ENCODE results near the gene SSU72. TPM values are rescaled to one million over a fixed set of nuclear protein-coding genes. Genes with fewer than 3 reads are reported as not detected.

SSU72 gene
- total RNA-seq, 4 donors from 2014 or later: 204 to 294 (median 241) TPM

- TF ChIP-seq CTCF (IDR thresholded peaks at IDR 0.05) (no peak), POLR2A (IDR thresholded peaks at IDR 0.05) (no peak)
- WGBS, 2 donors: 64 to 67% methylated on average over 17 to 18 of the region's 18 CpGs
- DNase-seq: no peak
- H3K36me3 ChIP-seq: no peaks in the 10 kb centered on the region
- peaks cover 10 to 30% of the 10 kb centered on the region in 2 donors for H3K4me1 ChIP-seq
- H3K27ac ChIP-seq: no peak overlapping the region
- no peaks in the 10 kb centered on the region for H3K27me3 ChIP-seq
- H3K4me3 ChIP-seq (replicated peaks in 1 of 3): no peak overlapping the region
- no peaks in the 10 kb centered on the region for H3K9me3 ChIP-seq
- intact Hi-C loops (cut with DNase I): no loop called here
Observed at GRCh38 chr1:1602304-1602967, 27.8 kb upstream of the SSU72 start.

GRCh38 chr1:1601564-1602303 is 27.1 kb upstream of the SSU72 start:
- intact Hi-C loops (cut with DNase I): no loop called here
- no peak overlapping the region for H3K27ac ChIP-seq

GRCh38 chr1:1600861-1601563 is 26.3 kb upstream of the SSU72 start:
- Histone ChIP-seq H3K4me3 (replicated peaks in 1 of 3) (no peak overlapping the region), H3K36me3 (no peaks in the 10 kb centered on the region), H3K27ac (no peak overlapping the region), H3K27me3 (no peaks in the 10 kb centered on the region), H3K4me1 (peaks cover 10 to 35% of the 10 kb centered on the region in 2 donors), H3K9me3 (no peaks in the 10 kb centered on the region)
- DNase-seq: no peak
- TF ChIP-seq CTCF (IDR thresholded peaks at IDR 0.05) (no peak), POLR2A (IDR thresholded peaks at IDR 0.05) (no peak)
- WGBS, 2 donors: 67% methylated on average over 12 of the region's 22 CpGs; no CpG with 5 or more reads in 1 of the 2 donors
- intact Hi-C loops (cut with DNase I): no loop called here

More at GRCh38 chr1:1601564-1602303, 27.1 kb upstream of the SSU72 start:
- TF ChIP-seq POLR2A (IDR thresholded peaks at IDR 0.05) (no peak), CTCF (IDR thresholded peaks at IDR 0.05) (no peak)
- Histone ChIP-seq H3K4me1 (peaks cover 10 to 35% of the 10 kb centered on the region in 2 donors), H3K27me3 (no peaks in the 10 kb centered on the region), H3K9me3 (no peaks in the 10 kb centered on the region), H3K4me3 (replicated peaks in 1 of 3) (no peak overlapping the region), H3K36me3 (no peaks in the 10 kb centered on the region)
- DNase-seq: no peak
- 86 to 88% methylated on average over 8 to 12 of the region's 15 CpGs for WGBS, 2 donors

- peak within 1 kb of the TSS in 1 of 3 donors; percentile 40 for H3K4me3 ChIP-seq (replicated peaks in 1 of 3)
- no peak within 1 kb of the TSS for H3K27ac ChIP-seq
- no peaks in the 10 kb centered on the region for H3K27me3 ChIP-seq
- no peak for TF ChIP-seq POLR2A (IDR thresholded peaks at IDR 0.05)
- TF ChIP-seq CTCF (IDR thresholded peaks at IDR 0.05): no peak
- intact Hi-C loops (cut with DNase I): no loop called here
- WGBS, 2 donors: 7 to 12% methylated on average over 5 to 15 of the region's 125 CpGs
- DNase-seq: no peak
- H3K36me3 ChIP-seq: no peaks in the 10 kb centered on the region
- peaks cover 10 to 35% of the 10 kb centered on the region in 2 donors for H3K4me1 ChIP-seq
- no peaks in the 10 kb centered on the region for H3K9me3 ChIP-seq
Observed at GRCh38 chr1:1599935-1600860, 25.5 kb upstream of the SSU72 start, which contains the start of gene FNDC10. TSS of gene FNDC10 (minus strand) at chr1:1600135. CDS start at chr1:1600015, 120 bp downstream.
